Measurements from ENCODE around the gene PLEKHG4B. TPM values are rescaled to one million over a fixed set of nuclear protein-coding genes. Genes with fewer than 3 reads are reported as not detected.

Gene PLEKHG4B
- total RNA-seq, 4 donors from 2014 or later, result 0.18 to 2.5 (median 0.19) TPM; not detected in 1

GRCh38 chr5:121432-121831 is 29.5 kb downstream of the PLEKHG4B start:
- no peak for DNase-seq
- no peaks in the 10 kb centered on the region for H3K4me1 ChIP-seq
- no peaks in the 10 kb centered on the region for H3K36me3 ChIP-seq
- no peak overlapping the region for H3K27ac ChIP-seq
- H3K4me3 ChIP-seq, result no peak overlapping the region
- no peaks in the 10 kb centered on the region for H3K27me3 ChIP-seq
- peaks cover 0 to 10% (median under 1%) of the 10 kb centered on the region in 4 donors for H3K9me3 ChIP-seq
- TF ChIP-seq, protein P1, sequence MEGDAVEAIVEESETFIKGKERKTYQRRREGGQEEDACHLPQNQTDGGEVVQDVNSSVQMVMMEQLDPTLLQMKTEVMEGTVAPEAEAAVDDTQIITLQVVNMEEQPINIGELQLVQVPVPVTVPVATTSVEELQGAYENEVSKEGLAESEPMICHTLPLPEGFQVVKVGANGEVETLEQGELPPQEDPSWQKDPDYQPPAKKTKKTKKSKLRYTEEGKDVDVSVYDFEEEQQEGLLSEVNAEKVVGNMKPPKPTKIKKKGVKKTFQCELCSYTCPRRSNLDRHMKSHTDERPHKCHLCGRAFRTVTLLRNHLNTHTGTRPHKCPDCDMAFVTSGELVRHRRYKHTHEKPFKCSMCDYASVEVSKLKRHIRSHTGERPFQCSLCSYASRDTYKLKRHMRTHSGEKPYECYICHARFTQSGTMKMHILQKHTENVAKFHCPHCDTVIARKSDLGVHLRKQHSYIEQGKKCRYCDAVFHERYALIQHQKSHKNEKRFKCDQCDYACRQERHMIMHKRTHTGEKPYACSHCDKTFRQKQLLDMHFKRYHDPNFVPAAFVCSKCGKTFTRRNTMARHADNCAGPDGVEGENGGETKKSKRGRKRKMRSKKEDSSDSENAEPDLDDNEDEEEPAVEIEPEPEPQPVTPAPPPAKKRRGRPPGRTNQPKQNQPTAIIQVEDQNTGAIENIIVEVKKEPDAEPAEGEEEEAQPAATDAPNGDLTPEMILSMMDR (IDR thresholded peaks at IDR 0.05), result no peak
- no peak for TF ChIP-seq POLR2A (IDR thresholded peaks at IDR 0.05)

DNA sequence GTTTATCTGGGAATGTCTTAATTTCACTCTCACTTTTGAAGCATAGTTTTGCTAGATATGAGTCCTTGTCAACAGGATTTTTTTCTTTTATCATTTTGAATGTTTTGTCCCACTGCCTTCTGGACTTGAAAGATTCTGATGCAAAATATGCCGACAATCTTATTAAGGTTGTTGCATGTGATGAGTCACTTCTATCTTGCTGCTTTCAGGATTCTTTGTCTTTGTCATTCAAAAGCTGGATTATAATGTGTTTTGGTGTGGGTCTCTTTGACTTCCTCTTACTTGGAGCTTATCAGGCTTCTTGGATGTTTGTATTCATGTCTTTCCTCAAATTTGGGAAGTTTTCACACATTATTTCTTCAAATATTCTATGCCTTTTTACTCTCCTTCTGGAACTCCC is 33.8 kb downstream of the PLEKHG4B start:
- no peak for DNase-seq
- Histone ChIP-seq H3K27ac (no peak overlapping the region), H3K4me1 (no peaks in the 10 kb centered on the region), H3K36me3 (no peaks in the 10 kb centered on the region), H3K9me3 (peaks cover 0 to 10% (median 3%) of the 10 kb centered on the region in 4 donors), H3K27me3 (no peaks in the 10 kb centered on the region), H3K4me3 (no peak overlapping the region)
- TF ChIP-seq, protein P1 (IDR thresholded peaks at IDR 0.05), result no peak
- TF ChIP-seq POLR2A (IDR thresholded peaks at IDR 0.05), result no peak

DNA sequence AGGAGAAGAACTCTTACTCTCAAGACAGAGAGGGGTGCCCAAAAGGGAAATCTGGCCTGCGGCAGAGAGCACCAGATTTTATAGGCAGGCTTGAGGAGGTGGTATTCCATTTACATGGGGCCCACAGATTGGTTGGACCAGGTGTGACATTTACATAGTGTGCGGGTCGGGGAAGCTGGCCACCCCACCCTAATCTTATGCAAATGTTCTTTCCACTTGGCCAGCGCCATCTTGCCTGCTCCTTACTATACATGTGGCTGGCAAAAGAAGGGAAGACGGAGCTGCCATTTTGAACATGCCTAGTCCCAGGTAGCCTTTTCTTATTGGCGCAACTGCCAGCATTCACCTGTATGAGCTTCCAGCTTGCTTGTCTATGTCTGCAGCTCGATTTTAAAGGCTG is 34.8 kb downstream of the PLEKHG4B start:
- no peak overlapping the region for H3K27ac ChIP-seq
- H3K36me3 ChIP-seq, result no peaks in the 10 kb centered on the region
- DNase-seq, result no peak
- peaks cover 0 to 5% (median 2%) of the 10 kb centered on the region in 4 donors for H3K9me3 ChIP-seq
- TF ChIP-seq POLR2A (IDR thresholded peaks at IDR 0.05), result no peak
- TF ChIP-seq, protein P1 (IDR thresholded peaks at IDR 0.05), result no peak
- H3K27me3 ChIP-seq, result no peaks in the 10 kb centered on the region
- no peaks in the 10 kb centered on the region for H3K4me1 ChIP-seq
- no peak overlapping the region for H3K4me3 ChIP-seq

DNA sequence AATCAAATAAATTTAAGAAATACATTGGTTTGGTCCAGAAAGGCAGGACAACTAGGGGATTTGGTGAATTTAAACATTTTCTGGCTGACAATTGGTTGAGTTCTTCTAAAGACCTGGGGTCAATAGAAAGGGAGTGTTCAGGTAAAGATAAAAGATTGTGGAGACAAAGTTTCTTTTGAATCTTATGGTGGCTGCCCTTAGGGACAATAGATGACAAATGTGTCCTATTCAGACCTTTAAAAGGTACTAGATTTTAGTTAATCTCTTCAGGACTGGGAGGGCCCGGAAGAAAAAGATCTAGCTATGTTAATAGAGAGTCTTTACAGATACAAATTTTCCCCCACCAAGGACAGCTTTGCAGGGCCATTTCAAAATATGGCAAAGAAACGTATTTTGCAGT is 35.9 kb downstream of the PLEKHG4B start:
- DNase-seq, result no peak
- Histone ChIP-seq H3K4me3 (no peak overlapping the region), H3K27ac (no peak overlapping the region), H3K4me1 (no peaks in the 10 kb centered on the region), H3K27me3 (no peaks in the 10 kb centered on the region), H3K36me3 (no peaks in the 10 kb centered on the region), H3K9me3 (peaks cover 0 to 5% (median 2%) of the 10 kb centered on the region in 4 donors)
- no peak for TF ChIP-seq POLR2A (IDR thresholded peaks at IDR 0.05)
- TF ChIP-seq, protein P1 (IDR thresholded peaks at IDR 0.05), result no peak

GRCh38 chr5:128446-128845 is 36.5 kb downstream of the PLEKHG4B start:
- Histone ChIP-seq H3K27me3 (no peaks in the 10 kb centered on the region), H3K4me1 (no peaks in the 10 kb centered on the region), H3K4me3 (no peak overlapping the region), H3K27ac (no peak overlapping the region), H3K36me3 (no peaks in the 10 kb centered on the region), H3K9me3 (peaks cover 0 to 5% (median 2%) of the 10 kb centered on the region in 4 donors)
- no peak for DNase-seq
- TF ChIP-seq, protein P1 (IDR thresholded peaks at IDR 0.05), result no peak
- TF ChIP-seq POLR2A (IDR thresholded peaks at IDR 0.05), result no peak

- no peak overlapping the region for H3K4me3 ChIP-seq
- no peak overlapping the region for H3K27ac ChIP-seq
- H3K9me3 ChIP-seq, result peaks cover 0 to 5% (median 2%) of the 10 kb centered on the region in 4 donors
- H3K27me3 ChIP-seq, result no peaks in the 10 kb centered on the region
- no peaks in the 10 kb centered on the region for H3K36me3 ChIP-seq
- H3K4me1 ChIP-seq, result no peaks in the 10 kb centered on the region
- no peak for DNase-seq
- TF ChIP-seq, protein P1 (IDR thresholded peaks at IDR 0.05), result no peak
- TF ChIP-seq POLR2A (IDR thresholded peaks at IDR 0.05), result no peak
These were observed 37.2 kb downstream of the PLEKHG4B start for GRCh38 chr5:129148-129547.
